T-helper 1 cell treated with Interleukin-12 subunit alpha and Interleukin-12 subunit beta and Interleukin-4 antibody, amounts not matched to agents 30 ng/mL and 1 ng/mL, for 36 hours (primary cell): Measurements from ENCODE around the gene FAAP100. TPM values are rescaled to one million over a fixed set of nuclear protein-coding genes. Genes with fewer than 3 reads are reported as not detected.
"Not testable (repeated sequence)": the region's sequence is repeated elsewhere in the genome, so short reads cannot be mapped to it uniquely, and the experiment has no call there.

ENCODE experiments used
- intact Hi-C: fragments of 100-400 bp; cut with micrococcal nuclease; formaldehyde crosslinking; loops from one replicate; pipeline ENCODE4 v1.15.1; 2024
- total RNA-seq: library from RNA; stranded (reverse); gene quantifications from 2 replicates; pipeline ENCODE4 v1.2.3, GENCODE V29; 2022

Gene FAAP100, protein sequence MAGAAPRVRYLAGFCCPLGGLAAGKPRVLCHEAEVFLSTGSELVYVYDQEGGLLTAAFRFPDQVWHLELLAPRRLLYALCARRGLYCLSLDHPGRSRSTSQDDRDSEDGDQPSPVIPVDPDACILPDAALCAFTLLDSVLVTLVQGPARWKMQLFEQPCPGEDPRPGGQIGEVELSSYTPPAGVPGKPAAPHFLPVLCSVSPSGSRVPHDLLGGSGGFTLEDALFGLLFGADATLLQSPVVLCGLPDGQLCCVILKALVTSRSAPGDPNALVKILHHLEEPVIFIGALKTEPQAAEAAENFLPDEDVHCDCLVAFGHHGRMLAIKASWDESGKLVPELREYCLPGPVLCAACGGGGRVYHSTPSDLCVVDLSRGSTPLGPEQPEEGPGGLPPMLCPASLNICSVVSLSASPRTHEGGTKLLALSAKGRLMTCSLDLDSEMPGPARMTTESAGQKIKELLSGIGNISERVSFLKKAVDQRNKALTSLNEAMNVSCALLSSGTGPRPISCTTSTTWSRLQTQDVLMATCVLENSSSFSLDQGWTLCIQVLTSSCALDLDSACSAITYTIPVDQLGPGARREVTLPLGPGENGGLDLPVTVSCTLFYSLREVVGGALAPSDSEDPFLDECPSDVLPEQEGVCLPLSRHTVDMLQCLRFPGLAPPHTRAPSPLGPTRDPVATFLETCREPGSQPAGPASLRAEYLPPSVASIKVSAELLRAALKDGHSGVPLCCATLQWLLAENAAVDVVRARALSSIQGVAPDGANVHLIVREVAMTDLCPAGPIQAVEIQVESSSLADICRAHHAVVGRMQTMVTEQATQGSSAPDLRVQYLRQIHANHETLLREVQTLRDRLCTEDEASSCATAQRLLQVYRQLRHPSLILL
- total RNA-seq: 37.9 and 41.8 TPM in 2 replicates

DNA sequence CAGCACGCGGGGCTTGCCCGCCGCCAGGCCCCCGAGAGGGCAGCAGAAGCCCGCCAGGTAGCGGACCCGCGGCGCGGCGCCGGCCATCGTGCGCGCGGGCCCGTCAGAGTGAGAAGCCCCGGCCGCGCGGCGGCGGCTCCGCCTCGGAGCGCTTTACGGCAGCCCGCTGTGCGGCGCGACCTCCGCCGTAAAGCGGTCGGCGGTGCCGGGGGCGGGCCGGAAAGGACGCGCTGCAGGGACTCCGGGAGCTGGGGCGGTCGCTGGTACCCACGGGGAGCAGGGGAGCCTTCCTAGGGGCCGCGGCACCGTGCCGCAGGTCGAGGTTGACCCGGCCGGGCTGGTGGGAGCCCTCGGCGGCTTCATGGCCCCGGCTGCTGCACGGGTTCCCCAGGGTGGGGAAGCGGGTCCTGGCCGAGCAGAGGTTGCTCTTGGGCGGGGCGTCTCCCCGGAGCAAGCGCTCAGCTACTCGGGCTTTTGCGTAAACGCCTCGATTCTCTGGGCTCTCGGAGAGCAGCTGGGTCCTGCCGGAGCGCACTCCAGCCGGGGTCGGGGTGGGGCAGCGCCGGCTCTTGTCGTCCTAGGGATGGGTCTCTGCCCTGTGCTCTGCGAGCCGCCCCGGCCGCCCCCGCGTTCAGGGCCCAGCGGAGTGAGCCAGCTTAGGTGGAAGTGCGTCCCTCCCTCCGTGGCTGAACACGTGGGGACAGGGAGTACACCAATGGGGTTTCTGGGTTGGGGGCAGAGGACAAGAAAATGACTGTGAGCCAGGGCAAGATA lies at the start of gene FAAP100:
Gene FAAP100, minus strand, starts transcription at position 110 of the 774 bp plus-strand sequence. Its CDS starts 23 bp downstream, at position 87.
- intact Hi-C loops: loop anchor here (1.0 to 10.0 kb wide), 6 partner anchors 33 to 312 kb away; partner anchors contain the start of genes ARL16, HGS and P4HB

DNA sequence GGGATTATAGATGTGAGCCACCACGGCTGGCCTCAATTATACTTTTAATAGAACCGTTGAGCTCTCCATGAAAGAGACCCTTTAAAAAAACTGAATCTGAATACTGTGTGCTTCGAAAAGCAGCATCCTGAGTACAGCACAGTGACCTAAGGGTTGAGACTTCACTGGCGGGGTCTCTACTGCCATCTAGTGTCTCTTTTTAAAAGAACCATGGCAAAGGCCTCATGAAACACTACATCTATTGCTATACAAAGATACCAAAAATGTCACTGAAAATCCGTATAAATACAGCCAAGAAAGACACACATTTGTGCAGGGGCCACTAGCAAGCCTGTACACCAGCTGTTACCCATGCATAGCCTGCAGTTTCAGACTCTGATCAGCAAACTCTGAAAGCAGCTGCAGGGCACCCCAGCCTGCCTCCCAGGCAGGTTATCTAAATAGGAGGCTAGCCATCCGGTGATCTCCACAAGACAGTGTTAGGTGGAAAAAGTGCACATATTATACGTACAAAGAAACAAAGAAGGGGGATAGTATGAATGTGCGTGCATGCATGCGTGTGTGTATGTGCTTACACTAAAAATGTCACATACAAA lies 49.5 kb upstream of the FAAP100 start:
- intact Hi-C loops: loop anchor here (1.0 kb wide), 3 partner anchors 48 to 348 kb away; no protein-coding TSS in a partner anchor

DNA sequence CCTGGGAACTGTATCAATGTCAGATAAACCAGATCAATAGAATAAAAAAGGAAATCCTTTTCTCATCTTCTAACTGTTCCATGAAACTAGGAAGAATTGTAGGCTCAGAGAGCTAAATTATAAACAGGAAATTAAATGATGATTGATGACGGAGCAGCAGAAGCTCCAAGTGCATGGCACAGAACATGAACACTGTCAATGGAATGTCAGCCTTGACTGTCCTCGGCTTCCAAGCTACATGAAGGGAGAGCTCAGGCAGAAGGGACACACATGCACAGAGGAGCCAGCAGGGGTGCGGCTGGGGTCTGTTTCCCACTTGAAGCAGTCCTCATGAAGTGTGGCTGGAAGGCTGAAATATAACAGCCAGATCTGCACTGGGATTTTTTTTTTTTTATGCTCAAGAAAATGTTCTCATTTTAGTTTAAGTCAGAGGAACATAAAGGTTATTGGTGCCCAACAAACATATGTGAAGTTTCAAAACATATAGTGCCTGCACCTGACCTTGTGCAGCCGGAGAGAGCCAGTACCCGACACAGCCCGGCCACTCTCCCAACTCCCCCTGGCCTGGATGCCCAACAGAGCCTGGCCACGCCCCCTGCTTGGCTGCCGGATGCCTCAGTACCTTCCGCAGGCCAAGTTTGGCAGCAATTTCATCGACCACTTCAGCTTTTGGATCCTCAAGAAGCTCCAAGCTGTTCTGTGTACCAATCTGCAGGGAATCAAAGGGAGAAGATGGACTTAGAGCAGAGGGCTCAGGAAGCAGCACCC lies 47.8 kb upstream of the FAAP100 start:
- intact Hi-C loops: no loop called here

DNA sequence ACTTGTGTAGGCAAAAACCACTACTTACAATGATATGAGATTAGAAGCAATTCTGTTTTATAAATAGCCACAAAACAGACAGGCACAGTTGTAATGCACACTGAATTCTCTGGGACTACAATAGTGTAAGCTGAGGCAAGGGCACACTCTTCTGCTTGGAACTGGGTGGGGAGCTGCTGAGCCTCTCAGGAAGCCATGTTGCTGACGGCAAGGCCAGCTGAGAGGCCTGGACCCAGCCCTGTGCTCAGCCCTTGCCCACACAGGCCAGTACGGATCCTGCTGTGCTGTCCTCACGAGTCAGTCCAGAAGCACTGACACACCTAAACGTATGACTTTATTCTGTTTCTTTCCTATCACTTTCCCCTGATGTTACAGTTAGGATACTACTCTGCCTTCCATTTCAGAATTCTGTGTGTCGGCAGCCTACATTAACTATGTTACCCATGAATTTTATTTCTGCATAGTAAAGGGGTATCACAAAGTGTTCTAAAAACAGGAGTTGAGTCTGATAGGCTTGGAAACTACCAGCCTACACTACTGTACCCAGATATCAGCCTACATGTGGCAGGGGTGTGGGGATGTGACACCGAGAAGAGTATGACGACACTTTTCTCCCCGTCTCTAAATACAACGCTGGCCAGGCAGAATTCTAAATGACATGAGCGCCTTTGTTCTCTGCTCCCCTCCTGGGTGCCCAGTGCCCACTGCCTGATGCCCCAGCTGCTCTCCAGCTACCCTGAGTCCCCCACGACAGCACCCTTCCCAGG lies 41.1 kb upstream of the FAAP100 start:
- intact Hi-C loops: no loop called here

DNA sequence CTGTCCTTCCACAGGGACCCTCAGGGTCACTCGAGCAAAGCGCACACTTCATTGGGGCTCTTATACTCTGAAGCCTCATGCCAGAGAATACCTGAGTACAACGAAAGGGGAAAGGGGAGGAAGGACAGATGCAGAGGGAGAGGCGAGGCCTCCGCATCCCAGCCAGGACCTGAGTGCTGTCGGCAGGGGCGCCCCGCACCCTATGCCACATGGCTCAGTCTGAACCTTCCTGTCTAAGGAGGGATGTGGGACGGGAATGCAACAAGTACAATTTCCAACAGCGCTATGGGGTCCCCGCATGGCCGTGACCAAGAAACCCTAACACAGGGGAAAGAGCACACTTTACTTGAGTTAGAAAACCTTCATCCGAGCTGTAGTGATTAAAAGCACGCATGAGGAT lies 39.8 kb upstream of the FAAP100 start:
- intact Hi-C loops: no loop called here

DNA sequence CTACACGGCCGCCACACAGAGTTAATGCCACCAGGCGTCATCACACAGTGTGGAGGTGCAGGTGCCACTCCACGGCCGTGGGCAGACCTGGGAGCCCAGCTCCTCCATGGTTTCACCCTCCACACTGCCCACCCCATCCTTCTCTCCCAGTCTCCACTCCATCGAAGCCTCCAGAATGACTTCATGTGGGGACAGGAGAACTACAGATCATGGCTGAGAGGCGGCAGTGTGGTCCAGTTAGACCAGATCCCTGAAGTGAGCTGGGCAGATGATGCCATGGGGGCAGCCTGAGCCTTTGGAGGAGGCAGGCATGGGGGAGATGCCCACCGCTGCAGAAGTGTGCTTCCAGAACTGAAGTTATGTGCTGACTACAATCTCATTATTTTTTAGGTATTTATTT lies 38.0 kb upstream of the FAAP100 start:
- intact Hi-C loops: no loop called here

DNA sequence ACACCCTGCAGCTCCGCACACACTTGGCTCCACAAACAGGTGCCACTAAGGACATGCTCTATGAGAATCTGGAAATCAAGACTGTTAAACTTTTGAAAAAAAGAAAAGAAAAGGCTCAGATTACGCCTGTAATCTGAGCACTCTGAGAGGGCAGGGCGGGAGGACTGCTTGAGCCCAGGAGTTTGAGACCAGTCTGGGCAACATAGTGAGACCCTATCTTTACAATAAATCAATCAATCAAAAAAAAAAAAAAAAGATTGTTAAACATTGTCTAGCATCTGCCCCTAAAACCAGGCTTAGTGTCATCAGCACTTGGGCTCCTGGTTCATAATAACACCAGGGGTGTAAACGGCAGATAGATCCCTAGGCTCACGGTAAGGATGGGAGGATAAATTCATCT lies 37.5 kb upstream of the FAAP100 start:
- intact Hi-C loops: no loop called here

DNA sequence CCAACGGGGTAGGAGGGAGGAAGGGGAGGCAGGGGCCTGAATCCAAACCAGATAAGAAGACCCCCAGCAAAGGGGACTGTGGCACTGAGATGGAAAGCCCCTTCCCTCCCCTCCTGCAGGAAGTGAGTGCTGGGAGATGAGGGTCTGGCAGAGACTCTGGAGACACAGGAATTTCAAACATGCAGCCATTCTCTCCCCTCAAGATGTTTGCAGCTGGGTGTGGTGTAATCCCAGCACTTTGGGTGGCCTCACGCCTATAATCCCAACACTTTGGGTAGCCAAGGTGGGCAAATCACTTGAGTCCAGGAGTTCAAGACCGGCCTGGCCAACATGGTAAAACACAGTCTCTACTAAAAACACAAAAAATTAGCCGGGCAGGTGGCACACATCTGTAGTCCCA lies 33.9 kb upstream of the FAAP100 start:
- intact Hi-C loops: no loop called here

DNA sequence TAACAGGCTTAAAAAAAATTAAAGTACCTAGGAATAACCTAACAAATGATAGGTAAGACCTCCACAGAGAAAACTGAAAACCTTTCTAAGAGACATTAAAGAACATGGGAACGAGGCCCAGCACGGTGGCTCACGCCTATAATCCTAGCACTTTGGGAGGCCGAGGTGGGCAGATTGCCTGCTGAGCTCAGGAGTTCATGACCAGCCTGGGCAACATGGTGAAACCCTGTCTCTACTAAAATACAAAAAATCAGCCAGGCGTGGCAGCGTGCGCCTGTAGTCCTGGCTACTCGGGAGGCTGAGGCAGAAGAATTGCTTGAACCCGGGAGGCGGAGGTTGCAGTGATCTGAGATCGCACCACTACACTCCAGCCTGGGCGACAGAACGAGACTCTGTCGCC lies 32.6 kb upstream of the FAAP100 start:
- intact Hi-C loops: not testable (repeated sequence)

DNA sequence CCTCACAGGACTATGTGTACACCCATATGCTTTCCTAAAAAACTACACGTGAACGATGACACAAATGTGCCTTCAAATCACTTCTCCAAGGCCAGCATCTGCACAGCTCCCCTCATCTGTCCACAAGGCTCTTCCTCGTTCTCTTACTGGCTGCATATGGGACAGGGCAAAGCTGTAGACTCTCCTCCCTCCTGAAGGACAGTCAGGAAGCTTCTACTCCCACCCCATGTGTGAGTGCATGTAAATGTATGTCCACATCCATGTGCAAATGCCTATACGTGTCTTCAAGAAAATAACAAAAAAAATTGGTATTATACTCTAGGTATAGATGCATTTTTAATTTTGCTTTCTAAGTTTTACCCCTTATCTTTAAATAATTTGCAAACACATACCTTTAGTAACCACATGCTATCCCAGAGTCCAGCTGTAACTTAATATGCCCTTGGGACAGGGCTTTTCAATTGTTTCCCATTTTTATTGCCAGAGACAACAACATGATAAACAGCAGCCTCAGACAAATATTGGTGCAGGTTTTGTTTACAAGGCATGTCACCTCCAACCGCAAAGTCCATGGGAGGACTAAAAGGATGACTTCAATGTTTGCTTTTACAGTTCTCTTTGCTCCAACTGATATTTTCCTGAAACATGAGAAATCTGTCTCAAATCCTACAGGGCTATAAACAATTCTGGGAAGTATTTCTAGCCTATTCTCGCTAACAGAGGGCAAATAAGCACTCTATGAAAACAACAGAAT lies 31.6 kb upstream of the FAAP100 start:
- intact Hi-C loops: no loop called here

DNA sequence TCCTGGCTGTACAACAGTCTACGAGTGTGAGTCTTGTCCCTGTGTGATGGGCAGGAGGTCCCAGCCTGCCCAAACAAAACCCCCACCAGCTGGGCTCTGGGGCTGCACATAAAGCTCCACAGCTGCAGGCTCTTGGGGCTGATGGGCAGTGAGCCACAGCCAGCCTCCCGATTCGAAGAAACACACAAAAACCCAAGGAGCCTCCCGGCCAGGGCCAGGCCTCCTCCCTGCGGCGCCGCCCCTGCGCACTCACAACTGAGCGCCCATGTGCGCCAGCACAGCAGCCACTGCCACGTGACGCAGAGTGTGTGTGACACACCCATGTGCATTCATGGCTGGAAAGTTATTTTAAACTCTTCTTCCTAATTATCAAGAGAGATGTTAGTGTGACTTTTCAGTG lies 30.6 kb upstream of the FAAP100 start:
- intact Hi-C loops: no loop called here

DNA sequence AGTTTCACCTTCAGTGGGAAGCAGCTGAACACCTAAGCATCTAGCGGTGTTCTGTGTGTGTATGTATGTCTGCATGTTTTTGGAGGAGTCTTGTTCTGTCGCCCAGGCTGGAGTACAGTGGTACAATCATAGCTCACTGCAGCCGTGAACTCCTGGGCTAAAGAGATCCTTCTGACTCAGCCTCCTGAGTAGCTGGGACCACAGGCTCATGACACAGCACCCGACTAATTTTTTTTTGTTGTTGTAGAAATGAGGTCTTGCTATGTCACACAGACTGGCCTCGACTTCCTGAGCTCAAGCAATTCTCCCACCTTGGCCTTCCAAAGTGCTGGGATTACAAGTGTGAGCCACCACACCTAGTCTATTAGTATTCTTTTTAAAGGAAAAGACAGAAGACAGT lies 30.2 kb upstream of the FAAP100 start:
- intact Hi-C loops: no loop called here

DNA sequence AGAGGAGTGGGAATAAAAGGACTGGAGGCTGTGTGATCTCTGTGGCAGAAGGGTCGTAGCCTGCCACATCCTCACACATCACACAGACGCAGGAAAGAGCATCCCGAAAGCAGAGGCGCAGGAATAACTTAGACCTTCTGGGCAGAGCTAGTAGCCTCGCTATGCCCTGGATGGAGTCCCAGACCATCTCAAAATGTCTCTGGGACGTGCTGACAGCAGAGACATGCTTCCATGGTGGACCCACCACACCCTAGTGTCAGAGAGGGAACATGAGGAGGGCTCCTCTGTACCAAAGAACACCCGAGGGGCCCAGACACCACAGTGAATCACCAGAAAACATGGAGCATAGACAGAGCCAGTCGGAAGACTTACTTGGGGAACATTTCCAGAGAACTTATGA lies 29.6 kb upstream of the FAAP100 start:
- intact Hi-C loops: no loop called here

DNA sequence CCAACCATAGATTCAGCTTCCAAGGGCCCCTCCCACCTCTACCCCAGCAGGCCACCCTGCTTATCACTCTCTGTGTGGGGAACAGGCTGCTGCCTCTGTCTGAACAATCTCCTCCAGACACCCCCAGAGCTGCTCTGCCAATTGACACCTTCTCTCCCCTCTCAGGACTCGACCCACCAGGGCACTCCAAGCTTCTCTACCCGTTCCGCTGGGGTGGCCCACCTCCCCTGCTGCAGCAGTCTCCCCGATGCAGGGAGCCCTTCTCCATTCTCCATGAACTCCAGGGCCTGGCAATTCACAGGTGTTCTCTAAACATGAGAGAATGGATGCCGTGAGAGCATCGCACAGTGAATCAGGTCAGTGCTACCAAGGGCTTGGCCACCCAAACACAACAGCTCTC lies 28.3 kb upstream of the FAAP100 start:
- intact Hi-C loops: no loop called here

DNA sequence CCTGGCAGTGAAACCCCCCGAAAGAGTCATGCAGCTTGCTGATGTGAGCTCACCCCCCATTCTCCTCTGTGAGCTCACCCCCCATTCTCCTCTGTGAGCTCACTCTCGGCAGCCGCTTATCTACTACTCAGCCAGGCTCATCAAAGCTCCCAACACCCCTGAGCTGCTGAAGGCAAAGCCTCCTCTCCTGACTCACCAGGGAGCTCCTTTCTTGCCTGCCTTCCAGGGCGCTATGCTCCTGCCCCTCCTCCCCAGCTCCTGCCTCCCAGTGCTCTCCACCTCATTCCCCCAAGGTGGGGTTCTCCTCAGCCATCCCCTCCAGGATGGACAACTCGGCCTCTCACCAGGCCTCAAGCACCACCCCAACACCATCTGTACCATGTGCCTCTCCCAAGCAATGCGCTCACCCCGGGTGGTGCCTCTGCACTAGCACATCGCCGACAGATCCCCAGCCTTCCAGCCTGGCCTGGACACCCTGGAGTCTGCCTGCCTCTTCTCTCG lies 27.7 kb upstream of the FAAP100 start:
- intact Hi-C loops: no loop called here

DNA sequence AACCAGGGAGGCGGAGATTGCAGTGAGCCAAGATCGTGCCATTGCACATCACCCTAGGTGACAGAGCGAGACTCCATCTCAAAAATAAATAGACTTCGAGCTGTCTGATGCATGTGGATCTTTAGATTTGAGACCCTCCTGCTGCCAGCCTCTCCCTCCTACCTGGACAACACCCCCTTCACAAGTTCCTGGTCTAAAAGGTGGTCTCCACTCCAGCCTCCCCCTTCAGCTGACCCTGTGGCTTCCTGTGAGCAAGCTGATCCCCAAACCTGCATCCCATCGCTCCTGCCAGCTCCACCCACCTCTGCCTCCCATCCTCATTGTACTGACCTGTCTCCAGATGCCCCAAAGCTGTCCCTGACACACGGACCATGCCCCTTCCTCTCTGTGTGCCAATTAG lies 27.1 kb upstream of the FAAP100 start:
- intact Hi-C loops: no loop called here

DNA sequence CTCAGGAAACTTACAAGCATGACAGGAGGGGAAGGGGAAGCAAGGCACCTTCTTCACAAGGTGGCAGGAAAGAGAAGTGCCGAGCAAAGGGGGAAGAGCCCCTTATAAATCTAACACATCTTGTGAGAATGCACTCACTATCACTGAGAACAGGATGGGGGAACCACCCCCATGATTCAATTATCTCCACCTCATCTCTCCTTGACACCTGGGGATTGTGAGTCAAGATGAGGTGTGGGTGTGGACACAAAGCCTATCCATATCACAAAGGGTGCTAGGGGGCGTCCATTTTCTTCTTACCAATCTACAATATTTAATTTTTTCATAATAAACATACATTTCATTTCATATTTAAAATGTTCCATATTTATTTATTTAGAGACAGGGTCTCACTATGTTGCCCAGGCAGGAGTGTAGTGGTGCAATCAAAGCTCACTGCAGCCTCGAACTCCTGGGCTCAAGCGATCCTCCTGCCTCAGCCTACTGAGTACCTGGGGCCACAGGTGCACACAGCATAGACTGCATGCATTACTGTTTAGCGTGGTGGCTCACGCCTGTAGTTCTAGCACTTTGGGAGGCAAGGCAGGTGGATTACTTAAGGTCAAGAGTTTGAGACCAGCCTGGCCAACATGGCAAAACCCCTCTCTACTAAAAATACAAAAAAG lies 26.5 kb upstream of the FAAP100 start:
- intact Hi-C loops: no loop called here

DNA sequence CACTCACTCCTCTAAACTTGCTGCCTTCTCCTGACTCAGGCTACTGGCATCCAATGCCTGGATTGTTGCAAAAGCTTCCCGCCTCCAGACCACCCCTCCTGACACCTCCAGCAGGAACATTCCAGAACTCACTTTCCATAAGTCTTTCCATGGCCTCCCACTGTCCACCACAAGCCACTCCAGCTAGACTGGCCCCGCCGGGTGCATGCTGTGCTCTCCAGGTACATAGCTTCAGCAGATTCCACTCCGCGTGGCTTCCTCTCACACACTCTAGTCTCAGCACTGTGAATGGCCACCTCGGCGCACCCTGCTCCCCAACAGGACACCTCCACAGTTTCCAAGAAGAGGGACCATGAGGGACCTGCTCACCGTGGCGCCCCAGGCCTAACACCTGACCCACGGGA lies 25.9 kb upstream of the FAAP100 start:
- intact Hi-C loops: no loop called here
